ENCODE measurements around the gene COL4A3. TPM values are rescaled to one million over a fixed set of nuclear protein-coding genes. Genes with fewer than 3 reads are reported as not detected.

Gene COL4A3
- total RNA-seq, 1 donor from 2014 or later = 0.26 TPM

GRCh38 chr2:227317834-227318233 lies 153.4 kb downstream of the COL4A3 start:
- H3K4me3 ChIP-seq (ENCODE audit: low read depth, low read length) = no peak overlapping the region
- no peaks in the 10 kb centered on the region for H3K36me3 ChIP-seq (ENCODE audit: control insufficient read depth, insufficient read depth, low read length)
- FAIRE-seq = no peak
- TF ChIP-seq CTCF (IDR thresholded peaks at IDR 0.05; ENCODE audit: insufficient read depth, low read length, severe bottlenecking) = no peak
- DNase-seq (ENCODE audit: low read depth) = no peak
- H3K27me3 ChIP-seq (ENCODE audit: control insufficient read depth, insufficient read depth, low read length) = no peaks in the 10 kb centered on the region

GRCh38 chr2:227320305-227321094 lies 156.1 kb downstream of the COL4A3 start:
- Histone ChIP-seq H3K36me3 (ENCODE audit: control insufficient read depth, insufficient read depth, low read length) (no peaks in the 10 kb centered on the region), H3K4me3 (ENCODE audit: low read depth, low read length) (no peak overlapping the region), H3K27me3 (ENCODE audit: control insufficient read depth, insufficient read depth, low read length) (no peaks in the 10 kb centered on the region)
- DNase-seq (ENCODE audit: low read depth) (no peak), FAIRE-seq (no peak)
- TF ChIP-seq CTCF (IDR thresholded peaks at IDR 0.05; ENCODE audit: insufficient read depth, low read length, severe bottlenecking) = no peak

GRCh38 chr2:227322530-227323205 lies 158.2 kb downstream of the COL4A3 start:
- no peak for TF ChIP-seq CTCF (IDR thresholded peaks at IDR 0.05; ENCODE audit: insufficient read depth, low read length, severe bottlenecking)
- FAIRE-seq = no peak

GRCh38 chr2:227323818-227324217 lies 159.4 kb downstream of the COL4A3 start:
- Histone ChIP-seq H3K27me3 (ENCODE audit: control insufficient read depth, insufficient read depth, low read length) (no peaks in the 10 kb centered on the region), H3K36me3 (ENCODE audit: control insufficient read depth, insufficient read depth, low read length) (no peaks in the 10 kb centered on the region), H3K4me3 (ENCODE audit: low read depth, low read length) (no peak overlapping the region)
- no peak for TF ChIP-seq CTCF (IDR thresholded peaks at IDR 0.05; ENCODE audit: insufficient read depth, low read length, severe bottlenecking)
- FAIRE-seq (no peak), DNase-seq (ENCODE audit: low read depth) (no peak)

More at GRCh38 chr2:227322530-227323205, 158.2 kb downstream of the COL4A3 start:
- H3K4me3 ChIP-seq (ENCODE audit: low read depth, low read length) = no peak overlapping the region
- H3K36me3 ChIP-seq (ENCODE audit: control insufficient read depth, insufficient read depth, low read length) = no peaks in the 10 kb centered on the region
- no peak for DNase-seq (ENCODE audit: low read depth)
- H3K27me3 ChIP-seq (ENCODE audit: control insufficient read depth, insufficient read depth, low read length) = no peaks in the 10 kb centered on the region

- no peaks in the 10 kb centered on the region for H3K27me3 ChIP-seq (ENCODE audit: control insufficient read depth, insufficient read depth, low read length)
- no peaks in the 10 kb centered on the region for H3K36me3 ChIP-seq (ENCODE audit: control insufficient read depth, insufficient read depth, low read length)
- no peak for TF ChIP-seq CTCF (IDR thresholded peaks at IDR 0.05; ENCODE audit: insufficient read depth, low read length, severe bottlenecking)
- DNase-seq (ENCODE audit: low read depth) (no peak), FAIRE-seq (no peak)
- H3K4me3 ChIP-seq (ENCODE audit: low read depth, low read length) = peak overlapping the region; percentile 92
Measured at GRCh38 chr2:227324642-227324994, 160.2 kb downstream of the COL4A3 start.

Data from bronchial epithelial cell (primary cell).